Skeletal muscle tissue (tissue), 4 donors: Measurements from ENCODE around the gene RHCG. TPM values are rescaled to one million over a fixed set of nuclear protein-coding genes. Genes with fewer than 3 reads are reported as not detected.

Experiments
- H3K27ac ChIP-seq: one replicate; pipeline ENCODE4 v1.7.0; 2013; ENCODE audit warnings: mild to moderate bottlenecking, low read depth, low read length, inconsistent platforms
- H3K27me3 ChIP-seq, 3 donors: one replicate each; pipeline ENCODE4 v1.7.0; 2013; ENCODE audit warnings: low read length in 3 of 3; ENCODE audit not compliant: control insufficient read depth in 3 of 3, insufficient read depth in 3 of 3
- H3K36me3 ChIP-seq, 3 donors: one replicate each; pipeline ENCODE4 v1.7.0; 2013; ENCODE audit warnings: low read length in 3 of 3; ENCODE audit not compliant: control insufficient read depth in 3 of 3, insufficient read depth in 3 of 3
- H3K4me1 ChIP-seq, 3 donors: one replicate each; pipeline ENCODE4 v1.7.0; 2013; ENCODE audit warnings: low read length in 3 of 3, mild to moderate bottlenecking in 3 of 3; ENCODE audit not compliant: control insufficient read depth in 3 of 3, insufficient read depth in 3 of 3
- H3K4me3 ChIP-seq, 3 donors: one replicate each; pipeline ENCODE4 v1.7.0; 2013; ENCODE audit warnings: low read length in 3 of 3
- H3K9ac ChIP-seq, 3 donors: one replicate each; pipeline ENCODE4 v1.7.0; 2013; ENCODE audit warnings: low read length in 3 of 3, mild to moderate bottlenecking in 3 of 3, moderate library complexity in 2 of 3, low read depth in 1 of 3
- H3K9me3 ChIP-seq, 3 donors: one replicate each; pipeline ENCODE4 v1.7.0; 2013; ENCODE audit warnings: low read length in 3 of 3; ENCODE audit not compliant: control insufficient read depth in 3 of 3
- total RNA-seq: library from RNA; depleted of rRNA; stranded (reverse); fragments of >200 nt; gene quantifications from one replicate; pipeline ENCODE4 v1.2.3, GENCODE V29; 2014
- donor health status: Osteomylitis.

RHCG gene
- total RNA-seq, 1 donor from 2014 or later = not detected

GRCh38 chr15:89504166-89504565, 7.8 kb upstream of the RHCG start:
- no peaks in the 10 kb centered on the region for H3K4me1 ChIP-seq
- peaks cover 7 to 25% (median 17%) of the 10 kb centered on the region in 3 donors for H3K27me3 ChIP-seq
- no peaks in the 10 kb centered on the region for H3K9me3 ChIP-seq
- no peak overlapping the region for H3K9ac ChIP-seq
- H3K4me3 ChIP-seq = no peak overlapping the region
- no peak overlapping the region for H3K27ac ChIP-seq
- H3K36me3 ChIP-seq = no peaks in the 10 kb centered on the region

- H3K4me3 ChIP-seq = no peak overlapping the region
- no peaks in the 10 kb centered on the region for H3K4me1 ChIP-seq
- H3K36me3 ChIP-seq = no peaks in the 10 kb centered on the region
- no peaks in the 10 kb centered on the region for H3K9me3 ChIP-seq
- no peak overlapping the region for H3K9ac ChIP-seq
- no peak overlapping the region for H3K27ac ChIP-seq
- peaks cover 16 to 30% (median 17%) of the 10 kb centered on the region in 3 donors for H3K27me3 ChIP-seq
Observed at GRCh38 chr15:89502867-89503595, 6.6 kb upstream of the RHCG start.

- no peak overlapping the region for H3K27ac ChIP-seq
Observed at GRCh38 chr15:89501646-89502045, 5.3 kb upstream of the RHCG start.

GRCh38 chr15:89500397-89501270, 4.3 kb upstream of the RHCG start:
- H3K9me3 ChIP-seq = no peaks in the 10 kb centered on the region
- H3K27me3 ChIP-seq = peaks cover 26 to 45% (median 27%) of the 10 kb centered on the region in 3 donors
- no peak overlapping the region for H3K9ac ChIP-seq

More at GRCh38 chr15:89501646-89502045, 5.3 kb upstream of the RHCG start:
- no peaks in the 10 kb centered on the region for H3K9me3 ChIP-seq
- no peak overlapping the region for H3K9ac ChIP-seq
- H3K4me1 ChIP-seq = no peaks in the 10 kb centered on the region
- no peaks in the 10 kb centered on the region for H3K36me3 ChIP-seq
- H3K27me3 ChIP-seq = peaks cover 19 to 35% (median 22%) of the 10 kb centered on the region in 3 donors
- H3K4me3 ChIP-seq = no peak overlapping the region

GRCh38 chr15:89499156-89499555, 2.8 kb upstream of the RHCG start:
- Histone ChIP-seq H3K9me3 (no peaks in the 10 kb centered on the region), H3K36me3 (no peaks in the 10 kb centered on the region), H3K27me3 (peaks cover 39 to 59% (median 40%) of the 10 kb centered on the region in 3 donors), H3K4me1 (peaks cover 0 to 3% (median 3%) of the 10 kb centered on the region in 3 donors), H3K4me3 (no peak overlapping the region), H3K9ac (no peak overlapping the region), H3K27ac (no peak overlapping the region)

More at GRCh38 chr15:89500397-89501270, 4.3 kb upstream of the RHCG start:
- H3K36me3 ChIP-seq = no peaks in the 10 kb centered on the region
- H3K27ac ChIP-seq = no peak overlapping the region
- no peak overlapping the region for H3K4me3 ChIP-seq
- peaks cover 0 to 3% (median 3%) of the 10 kb centered on the region in 3 donors for H3K4me1 ChIP-seq

- Histone ChIP-seq H3K36me3 (no peaks in the 10 kb centered on the region), H3K27me3 (peaks cover 44 to 65% (median 45%) of the 10 kb centered on the region in 3 donors), H3K27ac (no peak overlapping the region), H3K4me1 (peaks cover 0 to 3% (median 3%) of the 10 kb centered on the region in 3 donors), H3K4me3 (no peak overlapping the region), H3K9me3 (no peaks in the 10 kb centered on the region), H3K9ac (no peak overlapping the region)
Observed at GRCh38 chr15:89498574-89498906, 2.2 kb upstream of the RHCG start.

- no peak overlapping the region for H3K9ac ChIP-seq
- no peak overlapping the region for H3K27ac ChIP-seq
- no peaks in the 10 kb centered on the region for H3K9me3 ChIP-seq
- no peak overlapping the region for H3K4me3 ChIP-seq
- no peaks in the 10 kb centered on the region for H3K36me3 ChIP-seq
- H3K4me1 ChIP-seq = peaks cover 0 to 3% (median 3%) of the 10 kb centered on the region in 3 donors
- H3K27me3 ChIP-seq = peaks cover 50 to 74% (median 52%) of the 10 kb centered on the region in 3 donors
Observed at GRCh38 chr15:89497231-89497630, 848 bp upstream of the RHCG start.

GRCh38 chr15:89495638-89496145, 691 bp downstream of the RHCG start:
- Histone ChIP-seq H3K4me3 (no peak overlapping the region), H3K4me1 (peaks cover 0 to 3% (median 3%) of the 10 kb centered on the region in 3 donors), H3K9me3 (no peaks in the 10 kb centered on the region), H3K27me3 (peaks cover 55 to 74% (median 62%) of the 10 kb centered on the region in 3 donors), H3K27ac (no peak overlapping the region), H3K36me3 (no peaks in the 10 kb centered on the region), H3K9ac (no peak overlapping the region)

- H3K4me1 ChIP-seq = peaks cover 0 to 3% (median 3%) of the 10 kb centered on the region in 3 donors
- no peak overlapping the region for H3K4me3 ChIP-seq
- H3K9ac ChIP-seq = no peak overlapping the region
- no peaks in the 10 kb centered on the region for H3K36me3 ChIP-seq
- peaks cover 58 to 72% (median 65%) of the 10 kb centered on the region in 3 donors for H3K27me3 ChIP-seq
- no peaks in the 10 kb centered on the region for H3K9me3 ChIP-seq
- H3K27ac ChIP-seq = no peak overlapping the region
Observed at GRCh38 chr15:89494941-89495637, 1.3 kb downstream of the RHCG start.
